HUES64 (cell line): ENCODE measurements around the gene HTR1E. TPM values are rescaled to one million over a fixed set of nuclear protein-coding genes. Genes with fewer than 3 reads are reported as not detected.
"Not testable (repeated sequence)": the region's sequence is repeated elsewhere in the genome, so short reads cannot be mapped to it uniquely, and the experiment has no call there.

Source experiments
- H3K27ac ChIP-seq: 2 replicates; pipeline ENCODE4 v1.7.0; 2013; ENCODE audit warnings: low read depth, low read length, inconsistent platforms
- H3K27me3 ChIP-seq: 2 replicates; pipeline ENCODE4 v1.6.1; 2013; ENCODE audit warnings: mild to moderate bottlenecking, low read length; ENCODE audit not compliant: insufficient read depth
- H3K36me3 ChIP-seq: 2 replicates; pipeline ENCODE4 v1.6.1; 2013; ENCODE audit warnings: mild to moderate bottlenecking, low read length; ENCODE audit not compliant: insufficient read depth
- H3K4me1 ChIP-seq: 2 replicates; pipeline ENCODE4 v1.6.1; 2013; ENCODE audit warnings: mild to moderate bottlenecking, low read length, moderate library complexity; ENCODE audit not compliant: insufficient read depth
- H3K4me3 ChIP-seq: 2 replicates; pipeline ENCODE4 v1.5.1; 2013; ENCODE audit warnings: mild to moderate bottlenecking, low read length, moderate library complexity
- H3K9ac ChIP-seq: 2 replicates; pipeline ENCODE4 v1.6.1; 2013; ENCODE audit warnings: mild to moderate bottlenecking, low read depth, low read length
- H3K9me3 ChIP-seq: 2 replicates; pipeline ENCODE4 v1.6.1; 2013; ENCODE audit warnings: low read depth, low read length; ENCODE audit not compliant: insufficient read depth
- WGBS: fragments of 150-250, 120-280 bp; methylation state at CpG from one replicate; pipeline ENCODE4 v1.1.7; 2013; ENCODE audit warnings: missing lambda C conversion rate; 5-methylcytosine and 5-hydroxymethylcytosine counted together
- polyA plus RNA-seq, 2 experiments: library from polyadenylated mRNA; stranded (reverse); fragments of 50-300 nt; gene quantifications; one replicate each; pipeline ENCODE4 v1.2.3, GENCODE V29; 2013

Gene HTR1E
- 0.35 TPM for polyA plus RNA-seq (2013, experiment 1 of 2)
- 0.19 TPM for polyA plus RNA-seq (2013, experiment 2 of 2)

GRCh38 chr6:86937219-86938079, at the start of gene HTR1E:
Gene HTR1E, plus strand, starts transcription at chr6:86937528. Its CDS starts 77,807 bp downstream, at chr6:87015335.
- Histone ChIP-seq H3K4me1 (peaks cover 2% of the 10 kb centered on the region; the same call in 1 of the 2 replicates), H3K27ac (no peak within 1 kb of the TSS), H3K9me3 (no peaks in the 10 kb centered on the region), H3K36me3 (no peaks in the 10 kb centered on the region), H3K9ac (peak within 1 kb of the TSS; percentile 21; the same call in 1 of the 2 replicates), H3K4me3 (peak within 1 kb of the TSS; percentile 57), H3K27me3 (peaks cover 47% of the 10 kb centered on the region)
- 5% methylated on average over 55 of the region's 55 CpGs for WGBS

GRCh38 chr6:86888301-86888700, 49.0 kb upstream of the HTR1E start:
- no peaks in the 10 kb centered on the region for H3K27me3 ChIP-seq
- peaks cover 11% of the 10 kb centered on the region; the same call in 1 of the 2 replicates for H3K4me1 ChIP-seq
- no peak overlapping the region for H3K4me3 ChIP-seq
- no peak overlapping the region for H3K9ac ChIP-seq
- WGBS: 37% methylated on average over 3 of the region's 4 CpGs
- no peaks in the 10 kb centered on the region for H3K9me3 ChIP-seq
- no peaks in the 10 kb centered on the region for H3K36me3 ChIP-seq
- H3K27ac ChIP-seq: no peak overlapping the region

GRCh38 chr6:86897265-86897664, 40.1 kb upstream of the HTR1E start:
- peak overlapping the region; percentile 41; the same call in 1 of the 2 replicates for H3K4me3 ChIP-seq
- H3K27me3 ChIP-seq, H3K27ac ChIP-seq, H3K4me1 ChIP-seq, H3K9me3 ChIP-seq, H3K9ac ChIP-seq, H3K36me3 ChIP-seq: not testable (repeated sequence)
- 88% methylated on average over 8 of the region's 8 CpGs for WGBS

GRCh38 chr6:86913795-86914194, 23.5 kb upstream of the HTR1E start:
- H3K27me3 ChIP-seq: no peaks in the 10 kb centered on the region
- H3K27ac ChIP-seq: no peak overlapping the region
- peaks cover 8% of the 10 kb centered on the region for H3K4me1 ChIP-seq
- no peaks in the 10 kb centered on the region for H3K36me3 ChIP-seq
- no peak overlapping the region for H3K9ac ChIP-seq
- H3K4me3 ChIP-seq: no peak overlapping the region
- no peaks in the 10 kb centered on the region for H3K9me3 ChIP-seq
- 100% methylated on average over 1 of the region's 2 CpGs for WGBS

- WGBS: 94% methylated on average over 2 of the region's 2 CpGs
These were observed 20.9 kb upstream of the HTR1E start for GRCh38 chr6:86916393-86916792.

GRCh38 chr6:86927138-86927537, 10.2 kb upstream of the HTR1E start:
- H3K27me3 ChIP-seq, H3K36me3 ChIP-seq, H3K4me1 ChIP-seq, H3K27ac ChIP-seq, H3K9me3 ChIP-seq, H3K4me3 ChIP-seq, H3K9ac ChIP-seq: not testable (repeated sequence)
- 82% methylated on average over 1 of the region's 2 CpGs for WGBS

More at GRCh38 chr6:86916393-86916792, 20.9 kb upstream of the HTR1E start:
- Histone ChIP-seq H3K27ac (no peak overlapping the region), H3K9me3 (no peaks in the 10 kb centered on the region), H3K36me3 (no peaks in the 10 kb centered on the region), H3K4me1 (peaks cover 8% of the 10 kb centered on the region), H3K9ac (no peak overlapping the region), H3K4me3 (no peak overlapping the region), H3K27me3 (no peaks in the 10 kb centered on the region)

GRCh38 chr6:86927859-86928258, 9.5 kb upstream of the HTR1E start:
- H3K27ac ChIP-seq, H3K4me3 ChIP-seq, H3K27me3 ChIP-seq, H3K36me3 ChIP-seq, H3K9ac ChIP-seq, H3K9me3 ChIP-seq, H3K4me1 ChIP-seq: not testable (repeated sequence)
- 98% methylated on average over 11 of the region's 11 CpGs for WGBS

- WGBS: 100% methylated on average over 1 of the region's 1 CpG
- H3K9me3 ChIP-seq: no peaks in the 10 kb centered on the region
- no peak overlapping the region for H3K9ac ChIP-seq
- H3K4me1 ChIP-seq: no peaks in the 10 kb centered on the region
- no peaks in the 10 kb centered on the region for H3K36me3 ChIP-seq
- no peak overlapping the region for H3K27ac ChIP-seq
- H3K4me3 ChIP-seq: no peak overlapping the region
- peaks cover 40% of the 10 kb centered on the region for H3K27me3 ChIP-seq
These were observed 3.0 kb upstream of the HTR1E start for GRCh38 chr6:86934365-86934764.

- Histone ChIP-seq H3K4me3 (peak overlapping the region; percentile 57), H3K9me3 (no peaks in the 10 kb centered on the region), H3K4me1 (no peaks in the 10 kb centered on the region), H3K27me3 (peaks cover 47% of the 10 kb centered on the region), H3K27ac (no peak overlapping the region), H3K9ac (no peak overlapping the region), H3K36me3 (no peaks in the 10 kb centered on the region)
- 1% methylated on average over 12 of the region's 12 CpGs for WGBS
These were observed 502 bp upstream of the HTR1E start for GRCh38 chr6:86936834-86937218.

- Histone ChIP-seq H3K4me3 (no peak overlapping the region), H3K4me1 (peaks cover 8% of the 10 kb centered on the region; the same call in 1 of the 2 replicates), H3K27ac (no peak overlapping the region), H3K27me3 (peaks cover 47% of the 10 kb centered on the region), H3K36me3 (no peaks in the 10 kb centered on the region), H3K9me3 (no peaks in the 10 kb centered on the region), H3K9ac (no peak overlapping the region)
- WGBS: 86% methylated on average over 4 of the region's 4 CpGs
These were observed 1.5 kb downstream of the HTR1E start for GRCh38 chr6:86938814-86939213.

GRCh38 chr6:86941461-86941860, 4.1 kb downstream of the HTR1E start:
- Histone ChIP-seq H3K27me3 (peaks cover 36% of the 10 kb centered on the region), H3K4me1 (peaks cover 8% of the 10 kb centered on the region; the same call in 1 of the 2 replicates), H3K9me3 (no peaks in the 10 kb centered on the region), H3K27ac (no peak overlapping the region), H3K9ac (no peak overlapping the region), H3K4me3 (no peak overlapping the region), H3K36me3 (no peaks in the 10 kb centered on the region)
- 100% methylated on average over 1 of the region's 1 CpG for WGBS
